HCT116 (cell line): ENCODE measurements around the gene TMEM235. TPM values are rescaled to one million over a fixed set of nuclear protein-coding genes. Genes with fewer than 3 reads are reported as not detected.

Source experiments
- ATAC-seq: fragments of 200-7000 bp; cut with Tn5 transposase; 2 replicates; pipeline ENCODE4 v1.9.1; 2020; ENCODE audit warnings: mild to moderate bottlenecking, moderate library complexity
- BruUV-seq: library from RNA; stranded (reverse); fragments of 400-500 nt; replicated peaks from 2 replicates; lab custom pipeline; 2021; lab: Mats Ljungman, UMichigan
- CTCF ChIA-PET: fragments of 300-600 bp; sonication (Branson Sonifier 250); formaldehyde crosslinking; loops from one replicate; lab custom pipeline; 2021; ENCODE audit warnings: antibody characterized with exemption; lab: Charles Lee
- POLR2A ChIA-PET: fragments of 300-600, 350-600 bp; sonication (Branson Sonifier 250); formaldehyde crosslinking; loops from one replicate; lab custom pipeline; 2021; ENCODE audit warnings: antibody characterized with exemption; lab: Charles Lee
- RAD21 ChIA-PET, 2 experiments: fragments of 300-600 bp; sonication (Branson Sonifier 250); formaldehyde crosslinking; loops; one replicate each; lab custom pipeline; 2023; ENCODE audit warnings: low total read pairs in 2 of 2; ENCODE audit not compliant: uncharacterized antibody in 2 of 2, unreplicated experiment in 2 of 2, low non-redundant PET in 1 of 2; lab: Charles Lee
- DNase-seq: peaks from one replicate; pipeline ENCODE4 v3.0.0-alpha.2; 2010; ENCODE audit warnings: low read depth, low spot score
- H2AFZ ChIP-seq: fragments of 200-600 bp; shearing (Covaris generic), sonication (generic); 2 replicates; pipeline ENCODE4 v1.6.1; 2017; ENCODE audit warnings: low read depth, mixed run types, mixed read lengths, antibody characterized with exemption, low read length; ENCODE audit not compliant: poor library complexity, severe bottlenecking
- H3K27ac ChIP-seq: 2 replicates; pipeline ENCODE4 v1.5.1; 2012; ENCODE audit warnings: low read depth, low read length
- H3K27me3 ChIP-seq: fragments of 200-600 bp; sonication (generic); 2 replicates; pipeline ENCODE4 v1.6.1; 2016; ENCODE audit warnings: mixed run types, low read length, mixed read lengths; ENCODE audit not compliant: insufficient read depth
- H3K36me3 ChIP-seq, 2 experiments: fragments of 200-500 bp in 1 of 2; fragments of 200-600 bp in 1 of 2; sonication (Bioruptor generic) in 1 of 2; sonication (generic) in 1 of 2; 2 replicates each; pipeline versions ENCODE4 v1.5.1 to v1.6.1; 2014 to 2016; ENCODE audit warnings: low read length in 2 of 2, inconsistent platforms in 1 of 2, mixed read lengths in 1 of 2, mixed run types in 1 of 2; ENCODE audit not compliant: insufficient read depth in 2 of 2, control insufficient read depth in 1 of 2
- H3K4me1 ChIP-seq, 2 experiments: fragments of 200-600 bp in 1 of 2; sonication (generic) in 1 of 2; 2 replicates each; pipeline versions ENCODE4 v1.5.1 to v1.6.1; 2012 to 2017; ENCODE audit warnings: low read length in 2 of 2, inconsistent platforms in 1 of 2, mild to moderate bottlenecking in 1 of 2, mixed read lengths in 1 of 2, mixed run types in 1 of 2, moderate library complexity in 1 of 2; ENCODE audit not compliant: insufficient read depth in 2 of 2, control insufficient read depth in 1 of 2
- H3K4me2 ChIP-seq: fragments of 200-600 bp; sonication (generic); 2 replicates; pipeline ENCODE4 v1.6.1; 2017; ENCODE audit warnings: mixed run types, low read length, mixed read lengths
- H3K4me3 ChIP-seq, 2 experiments: fragments of 200-600 bp in 1 of 2; sonication (generic) in 1 of 2; replicated peaks in 1 of 2; 2 replicates each; pipeline ENCODE4 v1.5.1; 2011 to 2016; ENCODE audit warnings: low read length in 2 of 2, control low read depth in 1 of 2, low read depth in 1 of 2, mild to moderate bottlenecking in 1 of 2, mixed read lengths in 1 of 2, mixed run types in 1 of 2
- H3K79me2 ChIP-seq: fragments of 200-600 bp; sonication (generic); 2 replicates; pipeline ENCODE4 v1.6.1; 2017; ENCODE audit warnings: mild to moderate bottlenecking, mixed run types, low read length, moderate library complexity, mixed read lengths; ENCODE audit not compliant: insufficient read depth
- H3K9ac ChIP-seq: fragments of 200-600 bp; sonication (generic); 2 replicates; pipeline ENCODE4 v1.6.1; 2016; ENCODE audit warnings: low read length, mixed read lengths
- H3K9me2 ChIP-seq: fragments of 200-600 bp; sonication (generic), shearing (Covaris generic); 2 replicates; pipeline ENCODE4 v1.6.1; 2017; ENCODE audit warnings: mixed run types, mild to moderate bottlenecking, moderate library complexity; ENCODE audit not compliant: insufficient read depth
- H3K9me3 ChIP-seq, 2 experiments: fragments of 200-500 bp in 1 of 2; fragments of 200-600 bp in 1 of 2; sonication (Bioruptor generic) in 1 of 2; sonication (generic) in 1 of 2; 2 replicates each; pipeline ENCODE4 v1.6.1; 2014 to 2017; ENCODE audit warnings: low read length in 2 of 2, mixed read lengths in 2 of 2, inconsistent platforms in 1 of 2, low read depth in 1 of 2, mild to moderate bottlenecking in 1 of 2, mixed run types in 1 of 2, moderate library complexity in 1 of 2; ENCODE audit not compliant: control insufficient read depth in 1 of 2, insufficient read depth in 1 of 2
- H4K20me1 ChIP-seq: fragments of 200-600 bp; sonication (generic), shearing (Covaris generic); 2 replicates; pipeline ENCODE4 v1.6.1; 2017; ENCODE audit warnings: mixed run types, mild to moderate bottlenecking, moderate library complexity; ENCODE audit not compliant: insufficient read depth
- CBX3 ChIP-seq: IDR thresholded peaks from 2 replicates; pipeline ENCODE4 v1.6.1; 2012; ENCODE audit warnings: low read depth
- CEBPB ChIP-seq: IDR thresholded peaks from 2 replicates; pipeline ENCODE4 v1.6.1; 2012; ENCODE audit warnings: low read depth
- ELF1 ChIP-seq: IDR thresholded peaks from 2 replicates; pipeline ENCODE4 v1.6.1; 2012; ENCODE audit warnings: low read depth, borderline replicate concordance
- EZH2 ChIP-seq: fragments of 200-600 bp; sonication (generic); IDR thresholded peaks from 2 replicates; pipeline ENCODE4 v1.6.1; 2017; ENCODE audit warnings: antibody characterized with exemption, mixed run types
- JUND ChIP-seq: IDR thresholded peaks from 2 replicates; pipeline ENCODE4 v1.6.1; 2012
- POLR2A ChIP-seq: IDR thresholded peaks from 2 replicates; pipeline ENCODE4 v1.7.0; 2011; ENCODE audit warnings: borderline replicate concordance; ENCODE audit not compliant: insufficient read depth, insufficient read length; ENCODE audit errors: extremely low read depth
- POLR2AphosphoS5 ChIP-seq: IDR thresholded peaks from 2 replicates; pipeline ENCODE4 v1.6.1; 2011; ENCODE audit warnings: mild to moderate bottlenecking, low read depth, low read length, moderate library complexity
- RAD21 ChIP-seq: IDR thresholded peaks from 2 replicates; pipeline ENCODE4 v1.6.1; 2012; ENCODE audit warnings: low read depth, mild to moderate bottlenecking
- REST ChIP-seq: IDR thresholded peaks from 2 replicates; pipeline ENCODE4 v1.6.1; 2012; ENCODE audit warnings: low read depth
- SRF ChIP-seq: IDR thresholded peaks from 2 replicates; pipeline ENCODE4 v1.6.1; 2012; ENCODE audit warnings: low read depth
- TCF7L2 ChIP-seq: IDR thresholded peaks from 2 replicates; pipeline ENCODE4 v1.7.0; 2011; ENCODE audit warnings: borderline replicate concordance, inconsistent platforms; ENCODE audit not compliant: insufficient read depth, insufficient read length; ENCODE audit errors: extremely low read depth
- YY1 ChIP-seq: IDR thresholded peaks from 2 replicates; pipeline ENCODE4 v1.6.1; 2011; ENCODE audit warnings: low read length, low read depth, moderate library complexity, mild to moderate bottlenecking; ENCODE audit not compliant: insufficient replicate concordance; ENCODE audit errors: extremely low read depth
- ZFX ChIP-seq: fragments of 450-650 bp; IDR thresholded peaks from 2 replicates; pipeline ENCODE4 v1.6.1; 2017
- intact Hi-C: fragments of 100-400 bp; cut with micrococcal nuclease; formaldehyde crosslinking; loops from 2 replicates; pipeline ENCODE4 v1.10.0; 2022
- total RNA-seq: library from RNA; stranded (reverse); gene quantifications from one replicate; pipeline ENCODE4 v1.2.1, GENCODE V29; 2021; ENCODE audit not compliant: unreplicated experiment

TMEM235 gene
- total RNA-seq, 1 experiment from 2014 or later: not detected

GRCh38 chr17:78268191-78268874 is 36.9 kb downstream of the TMEM235 start:
- Histone ChIP-seq H4K20me1 (no peaks in the 10 kb centered on the region), H3K27ac (no peak overlapping the region), H3K4me2 (no peak overlapping the region), H3K4me1 (peaks cover 0 to 8% of the 10 kb centered on the region in 2 experiments; a peak in 1 of 4 replicates), H3K9me2 (no peaks in the 10 kb centered on the region), H3K9me3 (no peaks in the 10 kb centered on the region), H3K4me3 (no peak overlapping the region), H2AFZ (no peak overlapping the region), H3K27me3 (no peaks in the 10 kb centered on the region), H3K36me3 (no peaks in the 10 kb centered on the region), H3K9ac (no peak overlapping the region), H3K79me2 (no peaks in the 10 kb centered on the region)
- ChIA-PET RAD21 (no interaction called here), CTCF (interaction anchor here (1.9 kb wide), 1 partner anchor 18 kb away, joined by 10 read pairs; no protein-coding TSS in a partner anchor), POLR2A (no interaction called here)
- DNase-seq: no peak
- intact Hi-C loops: no loop called here
- BruUV-seq: no TSS peak
- no peak for TF ChIP-seq CBX3
- no peak for TF ChIP-seq REST
- no peak for TF ChIP-seq ZFX
- no peak for TF ChIP-seq YY1
- TF ChIP-seq POLR2AphosphoS5: no peak
- TF ChIP-seq CEBPB: no peak
- TF ChIP-seq EZH2: no peak
- no peak for TF ChIP-seq SRF
- no peak for TF ChIP-seq JUND
- no peak for TF ChIP-seq RAD21
- TF ChIP-seq TCF7L2: no peak
- no peak for TF ChIP-seq POLR2A
- no peak for TF ChIP-seq ELF1
- no peak for ATAC-seq
